Endometrial microvascular endothelial cells (primary cell): ENCODE results near the gene SLC6A7. TPM values are rescaled to one million over a fixed set of nuclear protein-coding genes. Genes with fewer than 3 reads are reported as not detected.

Source experiments
- in situ Hi-C: cut with HindIII; loops from 2 replicates; pipeline ENCODE4 v1.10.0; 2017; ENCODE audit warnings: low sequenced_read_pairs, low pct_unique_long_range_greater_than_20kb; ENCODE audit errors: inconsistent ontology term
- total RNA-seq: library from RNA; depleted of rRNA; stranded (reverse); fragments of >200 nt; gene quantifications from one replicate; pipeline ENCODE4 v1.2.3, GENCODE V29; 2015; ENCODE audit errors: inconsistent ontology term

SLC6A7 gene
- total RNA-seq, 1 donor from 2014 or later = not detected

DNA sequence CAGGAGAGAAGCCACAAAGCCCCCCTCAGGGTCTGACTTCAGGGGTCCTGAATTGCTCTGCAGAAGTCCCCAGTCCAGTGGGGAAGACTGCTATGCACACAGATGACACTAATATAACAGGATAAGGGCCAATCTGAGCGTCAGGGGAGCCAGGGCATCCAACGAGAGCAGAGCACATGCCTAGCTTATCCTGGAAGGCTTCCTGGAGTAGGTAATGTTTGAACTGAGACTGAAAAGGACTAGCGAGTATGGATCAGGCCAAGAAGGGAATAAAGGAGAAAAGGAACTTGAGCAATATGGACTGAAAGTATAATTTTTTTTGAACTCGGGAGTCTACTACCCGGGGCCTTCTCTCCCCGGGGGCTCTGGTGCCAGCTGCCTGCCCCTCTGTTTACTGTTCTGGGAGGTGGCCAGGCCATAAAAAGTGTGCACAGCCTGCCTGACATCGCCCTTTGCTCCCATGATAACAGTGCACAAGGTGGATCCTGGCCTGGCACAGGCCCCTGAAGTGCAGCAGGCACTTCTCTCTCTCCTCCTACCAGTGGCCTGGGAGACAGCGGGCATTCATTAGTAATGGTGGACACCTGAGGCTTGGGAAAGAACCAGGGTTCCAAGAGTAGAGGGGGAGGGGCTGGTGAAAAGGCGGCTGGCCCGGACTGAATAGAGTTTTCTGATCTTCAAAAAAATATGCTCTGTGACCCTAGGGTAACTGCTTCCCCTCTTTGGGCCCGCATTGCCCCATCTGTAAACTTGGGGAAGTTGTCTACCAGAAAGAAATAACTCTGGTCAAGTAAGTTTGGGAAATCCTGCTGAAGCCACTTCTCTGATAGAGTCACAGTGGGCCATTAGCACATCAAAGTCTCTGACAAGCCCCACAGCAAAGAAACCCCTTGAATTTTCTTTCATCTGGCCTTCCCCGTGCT, 4.6 kb upstream of the SLC6A7 start:
- in situ Hi-C loops = no loop called here

DNA sequence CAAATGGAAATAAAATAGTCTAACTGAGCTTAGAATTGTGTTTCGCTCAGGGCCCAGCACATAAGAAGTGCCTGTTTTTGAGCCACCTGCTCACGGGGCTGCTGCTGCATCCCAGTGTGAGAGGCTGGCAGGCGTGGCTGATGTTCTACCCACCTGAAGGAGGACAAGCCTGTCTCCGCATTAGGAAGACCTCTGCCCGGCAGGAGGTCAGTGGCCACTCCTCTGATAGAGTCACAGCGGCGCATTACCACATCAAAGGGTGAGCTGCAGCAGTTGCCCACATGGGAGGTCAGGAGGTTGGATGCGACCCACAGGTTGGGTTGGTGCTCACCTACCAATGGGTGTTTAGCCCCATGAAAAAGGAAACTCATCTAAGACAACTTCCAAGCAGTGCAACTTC, 3.7 kb upstream of the SLC6A7 start:
- in situ Hi-C loops = no loop called here

DNA sequence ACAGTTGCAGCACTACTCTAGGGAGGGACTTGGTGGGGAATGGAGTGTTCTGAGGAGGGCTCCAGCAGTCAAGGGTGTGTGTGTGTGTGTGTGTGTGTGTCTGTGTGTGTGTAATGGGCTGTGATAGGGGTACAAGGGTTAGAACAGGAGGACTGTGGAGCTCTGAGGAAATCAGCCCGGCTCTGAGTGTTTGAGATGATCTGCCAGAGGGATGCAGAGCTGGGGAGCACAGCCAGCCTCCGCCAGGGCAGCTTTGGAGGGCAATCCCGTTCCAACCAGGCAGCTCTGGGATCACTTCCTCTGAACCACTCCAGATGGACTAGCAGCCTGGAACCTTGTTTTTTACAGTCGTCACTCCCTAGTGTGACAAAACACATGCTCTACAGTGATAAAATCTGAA, 3.0 kb upstream of the SLC6A7 start:
- in situ Hi-C loops = no loop called here

DNA sequence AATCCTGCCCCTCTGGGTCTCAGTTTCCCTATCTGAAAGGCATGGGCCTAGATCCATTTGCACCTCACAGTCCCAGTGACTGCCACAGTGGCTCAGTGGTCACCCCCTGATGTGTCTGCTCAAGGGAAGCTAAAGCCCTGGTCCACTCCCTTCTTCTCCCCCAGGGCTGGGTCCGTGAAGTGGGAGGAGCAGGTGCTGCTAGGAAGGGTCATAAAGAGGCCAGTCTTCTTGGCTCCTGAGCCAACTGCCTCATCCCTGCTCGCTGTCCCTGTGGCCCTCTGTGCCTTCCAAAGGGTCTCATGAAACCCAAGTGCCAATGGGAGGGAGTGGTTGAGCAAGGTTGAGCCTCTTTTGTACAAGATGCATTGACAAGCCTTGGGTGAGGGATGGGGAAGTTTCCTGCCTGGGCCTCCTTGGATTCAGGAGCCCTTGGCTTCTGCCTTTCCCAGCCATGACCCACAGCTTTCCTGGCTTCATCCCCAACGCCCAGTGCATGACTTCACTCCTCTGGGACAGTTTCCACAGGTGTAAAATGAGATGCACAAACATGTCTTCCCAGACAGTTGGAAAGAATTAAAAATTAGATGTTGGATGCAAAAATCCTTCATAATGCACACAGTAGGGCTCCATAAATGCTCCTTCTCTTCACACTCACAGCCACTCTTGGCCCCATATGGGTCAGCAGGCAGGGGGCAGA, 1.6 kb upstream of the SLC6A7 start:
- in situ Hi-C loops = no loop called here

DNA sequence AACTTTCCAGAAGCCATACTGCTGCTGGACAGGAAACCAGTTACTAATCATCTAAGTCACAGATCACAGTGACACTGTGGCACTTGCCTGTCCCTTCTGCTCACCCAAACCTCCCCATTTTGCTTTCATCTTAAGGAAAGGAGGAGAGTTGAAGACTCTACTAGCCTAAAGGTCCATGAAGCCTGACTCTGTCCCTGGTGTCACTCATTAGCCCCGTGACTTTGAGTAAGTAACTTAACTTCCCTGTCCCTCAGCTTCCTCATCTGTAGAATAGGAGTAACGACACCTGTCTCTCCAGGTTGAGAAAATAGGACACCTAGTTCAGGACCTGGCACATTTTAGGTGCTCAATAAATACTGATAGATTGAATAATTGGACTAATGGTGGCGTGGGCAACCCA, 536 bp upstream of the SLC6A7 start:
- in situ Hi-C loops = no loop called here

DNA sequence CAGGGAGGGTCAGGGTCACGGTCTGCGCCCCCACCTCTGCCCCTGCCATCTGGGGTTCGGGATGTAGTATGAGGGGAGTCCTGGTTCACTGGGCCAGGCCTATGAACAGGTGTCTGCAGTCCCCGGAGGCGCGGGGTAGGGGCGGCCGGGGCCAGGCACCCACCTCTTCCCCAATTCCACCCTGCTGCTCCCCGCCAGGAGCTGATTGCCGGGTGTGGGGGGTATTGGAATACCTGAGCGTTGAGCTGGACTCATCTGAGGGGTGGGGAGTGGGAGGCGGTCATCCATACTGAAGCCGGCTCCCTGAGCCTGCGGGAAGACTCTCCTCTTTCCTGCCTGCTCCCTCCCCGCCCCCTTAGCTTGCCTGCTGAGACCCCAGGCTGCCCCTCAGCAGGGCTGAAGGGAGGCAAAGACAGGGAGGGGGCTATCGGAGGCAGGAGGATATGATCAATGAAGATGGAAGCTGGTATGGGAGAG, 679 bp downstream of the SLC6A7 start:
- in situ Hi-C loops = no loop called here

DNA sequence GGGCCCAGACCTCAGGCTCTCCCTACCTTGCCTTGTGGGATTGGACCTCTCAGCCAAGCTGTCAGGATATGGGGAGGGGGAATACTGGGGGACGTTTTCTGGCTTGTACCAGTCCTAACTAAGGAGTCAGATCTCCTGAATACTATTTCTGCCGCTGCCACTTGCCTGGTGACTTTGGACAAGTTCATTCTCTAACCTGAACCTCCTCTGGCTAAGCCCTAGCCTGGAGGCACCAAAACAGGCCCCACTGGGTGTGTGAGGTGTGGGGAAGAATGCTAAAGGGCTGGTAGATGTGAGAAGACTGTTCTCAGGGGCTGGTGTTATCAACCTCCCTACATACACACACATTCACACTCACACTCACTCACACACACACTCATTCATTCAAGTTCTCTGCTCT, 1.1 kb downstream of the SLC6A7 start:
- in situ Hi-C loops = no loop called here

DNA sequence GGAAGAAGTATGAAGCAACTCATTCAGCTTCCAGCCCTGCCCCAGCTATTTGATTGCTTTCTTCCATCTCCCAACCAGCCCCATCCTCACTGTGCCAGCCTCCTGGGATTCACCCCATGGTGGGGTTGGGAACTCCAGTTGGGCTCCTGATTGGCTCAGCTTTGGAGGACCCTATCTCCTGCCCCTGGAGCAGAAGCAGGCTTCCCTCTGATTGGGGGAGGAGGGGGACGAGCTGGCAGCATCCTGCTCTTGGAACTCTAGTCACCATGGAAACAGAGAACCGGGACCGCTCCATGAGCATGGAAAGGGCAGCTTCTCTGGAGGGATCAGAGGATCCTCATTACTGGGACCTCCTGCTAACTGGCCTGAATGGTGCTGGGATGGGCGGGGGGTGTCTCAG, 2.6 kb downstream of the SLC6A7 start:
- in situ Hi-C loops = no loop called here

DNA sequence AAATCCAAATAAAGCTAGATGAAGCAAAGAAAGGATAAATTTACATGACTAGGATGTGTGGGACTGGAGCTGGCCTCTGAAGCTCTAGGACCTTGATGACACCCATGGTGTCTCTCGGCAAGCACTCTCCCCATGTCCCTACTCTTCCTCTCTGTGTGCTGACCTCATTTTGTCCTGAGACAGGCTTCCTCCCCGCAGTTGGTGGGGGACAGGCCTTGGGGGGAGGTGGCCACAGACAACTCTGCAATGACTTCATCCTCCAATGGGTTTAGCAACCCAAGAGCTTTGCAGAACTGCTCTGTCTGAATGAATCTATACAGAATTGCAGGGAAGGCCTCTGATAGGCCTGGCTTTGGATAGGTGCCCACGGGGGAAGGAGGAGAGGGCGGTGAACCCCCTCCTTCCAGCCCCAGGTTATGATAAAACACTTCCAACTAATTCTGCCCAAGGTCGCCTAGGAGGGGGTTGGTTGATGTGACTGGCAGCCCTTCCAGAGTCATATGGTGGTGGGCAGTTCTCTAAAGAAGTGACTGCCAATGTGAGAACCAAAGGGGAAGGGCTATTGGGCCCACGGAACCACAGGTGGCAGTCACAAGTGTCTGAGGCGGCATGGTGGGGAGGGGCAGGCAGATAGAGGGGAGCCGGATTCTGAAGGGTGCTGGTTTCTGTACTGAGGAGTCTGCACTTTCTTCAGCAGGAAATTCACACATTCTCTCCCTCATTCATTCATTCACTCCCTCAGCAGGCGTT, 6.0 kb downstream of the SLC6A7 start:
- in situ Hi-C loops = no loop called here

DNA sequence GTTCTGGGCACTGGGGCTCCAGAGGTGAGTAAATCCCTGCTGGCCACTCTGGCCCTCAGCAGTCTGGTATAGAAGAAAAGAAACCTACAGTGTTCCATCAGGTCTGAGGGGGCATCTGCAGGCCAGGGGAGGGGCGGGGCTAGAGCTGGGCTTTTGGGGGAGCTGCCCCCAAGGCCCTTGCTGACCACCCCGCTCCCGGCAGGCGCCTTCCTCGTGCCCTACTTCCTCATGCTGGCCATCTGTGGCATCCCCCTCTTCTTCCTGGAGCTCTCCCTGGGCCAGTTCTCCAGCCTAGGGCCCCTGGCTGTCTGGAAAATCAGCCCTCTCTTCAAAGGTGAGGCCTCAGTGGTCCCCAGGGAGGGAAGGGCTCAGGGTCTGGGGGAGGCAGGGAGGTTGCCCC, 6.7 kb downstream of the SLC6A7 start:
- in situ Hi-C loops = no loop called here

DNA sequence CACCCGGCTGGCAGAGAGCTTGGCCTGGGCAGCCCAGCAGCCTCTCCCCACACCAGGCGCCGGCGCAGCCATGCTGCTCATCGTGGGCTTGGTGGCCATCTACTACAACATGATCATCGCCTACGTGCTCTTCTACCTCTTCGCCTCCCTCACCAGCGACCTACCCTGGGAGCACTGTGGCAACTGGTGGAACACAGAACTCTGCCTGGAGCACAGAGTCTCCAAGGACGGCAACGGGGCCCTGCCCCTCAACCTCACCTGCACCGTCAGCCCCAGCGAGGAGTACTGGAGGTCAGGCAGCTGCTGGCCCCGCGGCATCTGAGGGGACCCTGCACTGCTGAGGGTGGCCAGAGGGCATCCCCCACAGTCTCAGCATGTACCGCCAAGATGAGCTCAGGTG, 7.1 kb downstream of the SLC6A7 start:
- in situ Hi-C loops = no loop called here

DNA sequence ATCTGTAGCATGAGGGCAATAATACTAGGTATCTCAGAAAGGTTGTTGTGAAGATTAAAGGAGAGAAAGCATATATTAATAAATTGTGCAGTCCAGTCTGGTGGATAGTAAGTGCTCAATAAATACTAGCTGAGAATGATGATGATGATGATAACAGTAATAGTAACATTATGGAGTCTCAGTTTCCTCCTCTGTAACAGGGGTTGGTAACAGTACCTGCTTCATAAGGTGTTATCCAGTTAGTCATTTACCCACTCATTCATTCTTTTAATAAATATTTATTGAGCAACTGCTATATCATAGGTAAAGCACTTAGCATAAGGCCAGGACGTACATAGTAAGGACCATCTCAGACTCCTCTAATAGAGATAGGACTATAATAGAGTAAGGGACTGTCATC, 7.6 kb downstream of the SLC6A7 start:
- in situ Hi-C loops = no loop called here

DNA sequence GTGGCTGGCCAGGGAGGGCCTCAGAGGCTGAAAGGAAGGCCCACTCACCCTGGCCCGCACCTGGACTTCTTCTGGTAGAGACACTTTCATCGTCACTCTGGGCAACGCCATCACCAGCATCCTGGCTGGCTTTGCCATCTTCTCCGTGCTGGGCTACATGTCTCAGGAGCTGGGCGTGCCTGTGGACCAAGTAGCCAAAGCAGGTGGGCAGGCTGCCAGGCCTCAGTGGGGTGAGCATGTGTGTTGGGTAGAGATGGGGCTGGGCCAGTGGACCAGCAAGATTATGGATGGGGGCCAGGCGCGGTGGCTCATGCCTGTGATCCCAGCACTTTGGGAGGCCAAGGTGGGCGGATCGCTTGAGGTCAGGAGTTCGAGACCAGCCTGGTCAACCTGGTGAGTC, 12.6 kb downstream of the SLC6A7 start:
- in situ Hi-C loops = no loop called here

DNA sequence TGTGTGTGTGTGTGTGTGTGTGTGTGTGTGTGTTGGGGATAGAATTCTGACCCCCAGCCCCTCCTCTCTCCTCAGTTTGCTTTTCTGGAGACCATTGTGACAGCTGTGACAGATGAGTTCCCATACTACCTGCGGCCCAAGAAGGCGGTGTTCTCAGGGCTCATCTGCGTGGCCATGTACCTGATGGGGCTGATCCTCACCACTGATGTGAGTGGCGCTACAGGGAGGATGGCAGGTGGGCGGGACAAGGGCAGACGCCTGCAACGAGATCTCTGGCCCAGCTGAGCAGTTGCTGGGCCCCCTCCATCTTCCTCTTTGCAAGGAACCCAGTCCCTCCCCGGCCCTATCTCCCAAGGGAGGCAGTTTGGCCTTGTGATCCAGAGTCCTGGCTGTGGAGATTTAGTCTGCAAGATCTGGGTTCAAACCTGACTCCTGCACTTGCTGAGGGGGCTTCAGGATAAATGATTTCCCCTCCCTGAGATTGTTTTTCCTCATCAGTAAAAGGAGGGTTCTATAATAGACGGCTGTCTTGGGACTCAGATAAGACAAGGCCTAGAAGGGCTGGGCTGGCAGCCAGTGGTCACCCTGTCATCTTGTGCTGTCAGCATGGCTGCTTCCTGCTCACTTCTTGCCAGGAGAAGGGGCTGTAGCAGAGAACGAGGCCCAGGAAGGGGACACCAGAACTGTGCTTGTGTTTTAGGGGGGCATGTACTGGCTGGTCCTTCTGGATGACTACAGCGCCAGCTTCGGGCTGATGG, 14.1 kb downstream of the SLC6A7 start:
- in situ Hi-C loops = no loop called here

DNA sequence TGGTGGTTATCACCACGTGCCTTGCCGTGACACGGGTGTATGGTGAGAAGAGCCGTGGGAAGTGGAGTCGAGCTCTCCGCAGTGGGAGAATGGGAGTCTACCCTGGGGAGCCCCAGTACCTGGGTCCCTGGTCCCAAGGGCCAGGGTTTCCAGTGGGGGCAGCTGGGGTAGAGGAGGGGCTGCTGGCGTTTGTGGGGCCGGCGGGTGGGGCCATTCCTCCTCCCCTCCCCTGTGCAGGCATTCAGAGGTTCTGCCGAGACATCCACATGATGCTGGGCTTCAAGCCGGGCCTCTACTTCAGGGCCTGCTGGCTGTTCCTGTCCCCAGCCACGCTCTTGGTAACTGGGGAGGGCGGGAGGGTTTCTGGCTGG, 14.7 kb downstream of the SLC6A7 start:
- in situ Hi-C loops = no loop called here

DNA sequence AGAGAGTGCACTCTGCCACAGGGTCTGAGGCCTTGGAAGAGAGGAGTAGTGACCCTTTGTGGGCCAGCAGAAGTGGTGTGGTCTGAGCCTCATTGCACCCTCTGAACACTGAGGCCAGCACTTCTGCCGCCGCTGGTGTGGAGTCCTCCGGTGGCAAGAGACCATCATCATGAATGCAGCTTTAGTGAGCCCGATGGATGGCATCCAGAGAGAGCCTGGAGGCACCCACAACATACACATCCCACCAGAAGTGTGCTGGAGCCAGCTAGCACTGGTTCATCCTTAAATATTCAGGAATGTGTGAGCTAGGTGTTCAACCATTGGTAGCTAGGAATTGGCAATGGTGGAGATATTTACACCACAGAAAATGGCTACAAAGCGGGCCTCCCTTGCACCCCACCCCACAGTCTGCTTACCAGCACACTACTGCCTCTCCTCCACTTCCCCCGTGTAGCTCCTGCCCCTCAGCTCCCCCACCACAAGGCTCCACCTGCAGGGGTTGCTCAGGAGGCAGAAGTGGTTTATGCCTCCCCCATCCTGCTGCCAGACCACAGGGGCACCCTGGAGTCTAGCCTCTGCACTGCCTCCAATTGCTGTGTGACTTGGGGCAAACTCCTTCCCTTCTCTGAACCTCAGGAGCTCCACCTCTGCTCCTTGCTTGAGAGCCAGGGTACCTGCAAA, 16.4 kb downstream of the SLC6A7 start:
- in situ Hi-C loops = no loop called here

DNA sequence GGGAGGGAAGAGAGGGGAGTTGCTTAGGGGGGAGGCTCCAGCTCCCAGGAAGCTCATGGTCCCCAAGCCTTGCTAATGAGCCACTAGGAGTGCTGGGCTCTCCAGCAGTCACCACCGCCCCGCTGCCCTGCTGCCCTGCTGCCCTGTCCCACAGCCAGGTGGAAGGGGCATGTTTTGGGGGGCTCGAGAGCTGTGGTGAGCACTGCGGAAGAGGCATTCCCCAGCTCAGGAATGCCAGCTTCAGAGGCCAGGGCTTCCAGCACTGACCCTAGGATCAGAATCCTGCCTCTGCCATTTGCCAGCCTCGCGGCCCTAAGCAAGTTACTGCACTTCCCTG, 16.9 kb downstream of the SLC6A7 start:
- in situ Hi-C loops = no loop called here

DNA sequence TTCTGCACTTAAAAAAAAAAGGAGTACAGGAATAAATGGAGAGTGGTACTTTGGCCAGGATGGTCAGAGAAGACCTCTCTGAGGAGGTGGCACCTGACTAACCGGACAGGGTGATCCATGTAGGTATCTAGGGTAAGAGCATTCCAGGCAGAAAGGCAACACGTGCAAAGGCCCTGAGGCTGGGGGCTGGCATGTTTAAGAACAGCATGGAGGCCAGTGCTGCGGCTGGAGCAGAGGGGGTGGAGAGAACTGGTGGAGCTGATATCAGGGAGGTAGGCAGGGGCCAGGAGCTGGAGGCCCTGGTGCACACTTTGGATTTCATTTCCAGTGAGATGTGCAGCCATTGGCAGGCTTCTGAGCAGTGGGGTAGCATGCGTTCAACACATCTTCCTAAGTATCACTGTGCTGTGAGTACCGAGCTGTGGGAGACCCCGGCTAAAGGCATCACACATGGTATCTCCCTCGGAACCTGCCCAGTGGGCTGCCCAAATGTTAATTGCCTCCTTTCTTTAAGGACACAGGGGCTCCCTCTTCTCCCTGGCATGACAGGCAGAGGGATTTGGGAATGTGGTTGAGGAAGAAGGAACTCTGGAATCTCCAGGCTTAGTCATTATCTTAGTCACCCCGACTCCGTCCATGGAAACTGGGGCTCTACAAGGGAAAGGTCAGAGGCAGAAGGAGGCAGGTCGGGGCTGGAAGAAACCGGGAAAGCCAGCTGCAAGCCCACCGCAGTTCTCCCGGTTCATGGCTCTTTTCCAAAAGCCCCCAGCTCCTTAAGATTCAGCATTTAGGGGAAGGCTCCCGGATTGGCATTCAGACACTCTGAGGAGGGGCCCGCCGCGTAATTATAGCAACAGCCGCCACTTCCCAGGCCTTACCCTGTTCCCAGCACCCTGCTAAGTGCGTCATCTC, 18.6 kb downstream of the SLC6A7 start:
- in situ Hi-C loops = no loop called here
